Measurements from ENCODE around the gene DGKD. TPM values are rescaled to one million over a fixed set of nuclear protein-coding genes. Genes with fewer than 3 reads are reported as not detected.
A peak's percentile ranks its signal among the peaks of the same experiment; 100 is the strongest.
"Not testable (repeated sequence)": the region's sequence is repeated elsewhere in the genome, so short reads cannot be mapped to it uniquely, and the experiment has no call there.

DGKD gene, protein sequence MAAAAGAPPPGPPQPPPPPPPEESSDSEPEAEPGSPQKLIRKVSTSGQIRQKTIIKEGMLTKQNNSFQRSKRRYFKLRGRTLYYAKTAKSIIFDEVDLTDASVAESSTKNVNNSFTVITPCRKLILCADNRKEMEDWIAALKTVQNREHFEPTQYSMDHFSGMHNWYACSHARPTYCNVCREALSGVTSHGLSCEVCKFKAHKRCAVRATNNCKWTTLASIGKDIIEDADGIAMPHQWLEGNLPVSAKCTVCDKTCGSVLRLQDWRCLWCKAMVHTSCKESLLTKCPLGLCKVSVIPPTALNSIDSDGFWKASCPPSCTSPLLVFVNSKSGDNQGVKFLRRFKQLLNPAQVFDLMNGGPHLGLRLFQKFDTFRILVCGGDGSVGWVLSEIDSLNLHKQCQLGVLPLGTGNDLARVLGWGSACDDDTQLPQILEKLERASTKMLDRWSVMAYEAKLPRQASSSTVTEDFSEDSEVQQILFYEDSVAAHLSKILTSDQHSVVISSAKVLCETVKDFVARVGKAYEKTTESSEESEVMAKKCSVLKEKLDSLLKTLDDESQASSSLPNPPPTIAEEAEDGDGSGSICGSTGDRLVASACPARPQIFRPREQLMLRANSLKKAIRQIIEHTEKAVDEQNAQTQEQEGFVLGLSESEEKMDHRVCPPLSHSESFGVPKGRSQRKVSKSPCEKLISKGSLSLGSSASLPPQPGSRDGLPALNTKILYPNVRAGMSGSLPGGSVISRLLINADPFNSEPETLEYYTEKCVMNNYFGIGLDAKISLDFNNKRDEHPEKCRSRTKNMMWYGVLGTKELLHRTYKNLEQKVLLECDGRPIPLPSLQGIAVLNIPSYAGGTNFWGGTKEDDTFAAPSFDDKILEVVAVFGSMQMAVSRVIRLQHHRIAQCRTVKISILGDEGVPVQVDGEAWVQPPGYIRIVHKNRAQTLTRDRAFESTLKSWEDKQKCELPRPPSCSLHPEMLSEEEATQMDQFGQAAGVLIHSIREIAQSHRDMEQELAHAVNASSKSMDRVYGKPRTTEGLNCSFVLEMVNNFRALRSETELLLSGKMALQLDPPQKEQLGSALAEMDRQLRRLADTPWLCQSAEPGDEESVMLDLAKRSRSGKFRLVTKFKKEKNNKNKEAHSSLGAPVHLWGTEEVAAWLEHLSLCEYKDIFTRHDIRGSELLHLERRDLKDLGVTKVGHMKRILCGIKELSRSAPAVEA
- 10.2 TPM for polyA plus RNA-seq (2013, experiment 1 of 2; ENCODE audit: insufficient read length)
- polyA plus RNA-seq (2013, experiment 2 of 2; ENCODE audit: insufficient read length) = 11.6 TPM

- DNase-seq = peak; percentile 65
Observed at GRCh38 chr2:233353769-233354499, at the start of gene DGKD. Gene DGKD, plus strand, starts transcription at chr2:233354494. Its CDS starts 25 bp downstream, at chr2:233354519.

GRCh38 chr2:233307565-233307964 is 46.7 kb upstream of the DGKD start, which contains the start of gene SAG:
Gene SAG, plus strand, starts transcription at chr2:233307816. Its CDS starts 1,374 bp downstream, at chr2:233309190.
- DNase-seq = no peak

DNA sequence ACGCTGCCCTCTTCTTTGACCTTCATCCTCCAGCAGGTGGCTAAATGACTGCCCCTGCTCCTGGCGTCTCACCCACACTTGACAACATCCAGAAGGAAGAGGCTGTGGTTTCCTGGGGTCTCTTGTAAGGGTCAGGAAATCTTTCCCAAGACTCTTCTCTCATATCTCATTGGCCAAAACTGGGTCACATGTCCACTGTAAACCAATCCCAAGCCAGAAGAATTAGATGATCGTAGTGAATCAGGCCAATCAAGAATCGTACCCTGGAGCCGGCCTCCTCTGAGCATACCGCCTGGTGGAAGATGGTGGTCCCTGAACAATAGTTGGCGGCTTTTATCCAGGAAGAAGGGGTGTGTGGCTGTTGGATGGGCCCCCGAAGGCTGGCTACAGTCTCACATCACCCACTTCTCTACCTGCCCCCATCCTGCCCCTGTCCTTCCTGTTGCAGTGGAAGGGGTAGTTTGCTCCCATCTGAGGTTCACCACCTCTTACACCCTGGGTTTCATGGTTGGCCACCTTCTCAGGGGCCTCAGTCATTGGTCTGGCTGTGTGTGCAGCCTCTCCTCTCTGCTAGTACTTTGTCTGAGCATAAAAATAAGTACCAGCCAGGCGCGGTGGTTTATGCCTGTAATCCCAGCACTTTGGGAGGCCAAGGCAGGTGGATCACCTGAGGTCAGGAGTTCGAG is 42.9 kb upstream of the DGKD start:
- DNase-seq = no peak

DNA sequence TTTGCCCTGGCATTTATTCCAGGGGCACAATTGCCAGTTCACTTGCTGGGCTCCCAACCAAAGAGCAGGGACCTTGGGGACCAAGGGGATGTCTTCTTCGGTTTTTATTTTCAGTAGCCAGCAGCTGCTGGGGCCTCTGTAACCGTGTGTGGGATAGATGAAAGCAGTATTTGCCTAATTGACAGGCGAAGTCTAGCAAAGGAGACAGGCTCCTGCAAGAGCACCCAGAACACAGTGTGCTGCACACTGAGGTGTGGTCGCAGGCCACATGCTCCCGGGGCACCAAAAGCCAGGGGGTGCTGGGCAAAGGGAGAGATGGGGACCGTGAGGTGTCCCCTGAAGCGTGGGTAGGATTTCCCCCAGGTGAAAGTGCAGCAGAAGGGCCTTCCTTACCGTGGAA is 41.4 kb upstream of the DGKD start:
- no peak for DNase-seq

DNA sequence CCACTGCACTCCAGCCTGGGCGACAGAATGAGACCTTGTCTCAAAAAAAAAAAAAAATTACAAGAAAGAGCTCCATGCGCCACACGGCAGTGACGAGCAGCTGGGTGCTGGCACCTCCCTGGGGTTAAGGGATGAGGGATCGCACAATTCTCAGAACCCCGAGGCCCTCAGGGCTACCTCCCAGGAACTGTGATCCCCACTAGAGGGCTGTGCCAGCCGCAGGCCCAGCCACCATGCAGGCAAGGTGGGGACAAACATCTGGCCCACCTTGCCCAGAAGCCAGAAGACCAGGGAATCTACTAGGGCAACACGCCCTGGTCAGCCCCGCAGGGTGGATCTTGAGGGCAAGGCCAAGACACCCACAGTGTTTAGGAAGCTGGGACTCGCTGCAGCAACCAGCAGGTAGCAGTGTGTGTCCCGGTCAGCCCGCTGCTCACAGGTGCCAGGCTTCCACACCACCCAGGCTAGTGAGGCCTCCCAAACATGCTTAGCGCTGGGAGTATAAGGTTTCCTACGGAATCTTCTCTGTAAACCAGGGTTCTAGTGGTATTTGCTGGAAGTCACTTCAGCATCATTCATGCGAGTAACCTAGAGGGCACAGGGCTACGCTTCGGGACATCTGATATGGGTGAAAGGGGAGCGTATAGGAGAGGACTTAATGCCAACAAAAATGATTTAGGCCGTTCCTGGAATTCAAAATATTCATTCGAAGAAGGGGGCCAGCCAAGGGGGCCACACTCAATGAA is 39.9 kb upstream of the DGKD start:
- DNase-seq = no peak

GRCh38 chr2:233317196-233317943 is 36.9 kb upstream of the DGKD start:
- DNase-seq = no peak

- DNase-seq = no peak
Observed at GRCh38 chr2:233319256-233319655, 35.0 kb upstream of the DGKD start.

GRCh38 chr2:233320470-233320869 is 33.8 kb upstream of the DGKD start:
- no peak for DNase-seq

- DNase-seq = no peak
Observed at GRCh38 chr2:233321166-233321565, 33.1 kb upstream of the DGKD start.

GRCh38 chr2:233323851-233324250 is 30.4 kb upstream of the DGKD start:
- DNase-seq = no peak

DNA sequence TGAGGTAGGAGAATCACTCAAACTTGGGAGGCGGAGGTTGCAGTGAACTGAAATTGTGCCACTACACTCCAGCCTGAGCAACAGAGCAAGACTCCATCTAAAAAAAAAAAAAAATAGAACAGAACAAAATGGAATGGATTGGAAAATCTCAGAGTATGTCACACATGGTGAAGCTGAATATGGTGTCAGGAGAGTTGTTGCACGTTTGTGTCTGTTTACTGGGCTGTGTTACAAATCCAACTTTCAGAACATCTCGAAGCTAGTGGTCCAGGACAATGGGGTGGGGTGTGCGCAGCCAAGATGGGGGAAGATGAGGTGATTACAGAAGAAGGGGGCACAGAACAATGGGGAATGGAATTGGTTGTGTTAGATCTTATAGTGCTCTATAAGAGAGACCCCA is 29.0 kb upstream of the DGKD start:
- no peak for DNase-seq

GRCh38 chr2:233325814-233326213 is 28.5 kb upstream of the DGKD start:
- no peak for DNase-seq

GRCh38 chr2:233326500-233326899 is 27.8 kb upstream of the DGKD start:
- DNase-seq = no peak

DNA sequence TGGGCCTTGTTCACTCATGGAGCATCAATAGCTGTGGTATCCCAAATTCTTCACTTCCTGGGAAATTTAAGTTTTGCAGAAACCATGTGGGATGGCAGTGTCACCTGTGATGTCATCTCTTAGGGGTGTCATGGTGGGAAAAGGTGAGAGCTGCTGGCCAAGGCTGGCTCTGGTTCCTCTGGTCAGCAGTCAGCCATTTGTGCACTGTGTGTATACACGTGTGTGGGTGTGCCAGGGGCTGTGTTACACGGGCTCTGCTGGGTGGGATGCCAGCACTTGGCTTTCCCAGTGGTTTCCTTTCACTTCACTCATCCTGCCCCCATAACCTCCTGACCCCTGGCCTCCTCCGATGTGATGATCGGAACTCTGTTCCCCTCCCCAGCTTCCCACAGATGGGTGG is 25.4 kb upstream of the DGKD start:
- DNase-seq = no peak

DNA sequence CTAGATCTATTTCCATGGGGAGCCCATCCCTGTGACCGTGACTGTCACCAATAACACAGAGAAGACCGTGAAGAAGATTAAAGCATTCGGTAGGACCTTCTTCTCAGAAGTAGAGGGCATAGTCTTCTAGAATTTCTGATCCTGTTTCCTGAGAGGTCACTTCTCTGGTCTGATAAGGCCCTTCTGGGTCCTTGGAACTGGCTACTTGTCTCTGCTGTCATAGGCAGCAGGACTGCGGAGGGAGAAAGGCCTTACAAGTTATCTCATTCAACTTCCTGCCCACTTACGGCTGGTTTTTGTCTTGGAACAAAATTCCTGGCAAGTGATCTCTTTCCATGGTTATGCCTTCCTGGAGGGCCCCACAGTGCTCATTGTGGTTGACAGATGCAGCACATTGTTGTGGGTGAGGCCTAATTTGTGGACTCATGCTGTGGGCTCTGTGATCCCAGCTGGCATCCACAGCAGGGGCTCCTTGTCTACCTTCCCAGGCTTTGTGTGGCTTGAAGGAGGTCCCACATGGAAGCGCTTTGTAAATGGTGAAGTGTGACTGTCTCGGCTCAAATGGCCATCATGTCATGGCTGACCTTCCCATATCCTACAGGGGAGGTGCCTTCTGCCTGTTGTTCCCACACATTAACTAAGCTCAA is 24.7 kb upstream of the DGKD start:
- DNase-seq = peak; percentile 56

DNA sequence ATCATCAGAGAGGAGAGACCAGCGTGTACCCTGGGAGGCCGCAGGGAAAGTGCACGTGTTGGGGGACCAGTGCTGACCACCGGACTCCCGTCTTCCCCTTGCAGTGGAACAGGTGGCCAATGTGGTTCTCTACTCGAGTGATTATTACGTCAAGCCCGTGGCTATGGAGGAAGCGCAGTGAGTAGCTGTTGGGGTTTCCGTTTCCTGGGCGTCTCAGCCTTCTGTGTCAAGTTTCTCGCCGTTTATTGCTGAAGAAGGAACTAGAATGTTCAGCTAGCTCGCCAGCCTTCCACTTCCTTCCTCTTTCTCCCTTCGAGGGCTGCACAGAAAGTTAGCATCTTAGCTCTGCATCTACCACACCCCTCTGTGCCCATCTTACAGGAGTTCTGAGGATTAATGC is 22.8 kb upstream of the DGKD start:
- no peak for DNase-seq

- DNase-seq = no peak
Observed at GRCh38 chr2:233332125-233332524, 22.2 kb upstream of the DGKD start.

DNA sequence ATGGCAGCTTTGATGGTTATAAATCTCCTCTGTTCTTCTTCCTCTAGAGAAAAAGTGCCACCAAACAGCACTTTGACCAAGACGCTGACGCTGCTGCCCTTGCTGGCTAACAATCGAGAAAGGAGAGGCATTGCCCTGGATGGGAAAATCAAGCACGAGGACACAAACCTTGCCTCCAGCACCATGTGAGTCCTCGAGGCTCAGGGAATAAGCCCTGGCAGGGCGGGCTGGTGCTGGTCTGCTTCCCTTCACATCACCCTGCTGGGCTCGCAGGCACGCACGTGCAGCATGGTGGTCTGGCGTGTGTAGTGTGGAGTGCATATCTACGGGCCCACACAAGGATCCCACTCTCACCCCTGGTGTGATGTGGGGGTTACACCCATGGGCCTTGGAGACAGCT is 19.4 kb upstream of the DGKD start:
- no peak for DNase-seq

DNA sequence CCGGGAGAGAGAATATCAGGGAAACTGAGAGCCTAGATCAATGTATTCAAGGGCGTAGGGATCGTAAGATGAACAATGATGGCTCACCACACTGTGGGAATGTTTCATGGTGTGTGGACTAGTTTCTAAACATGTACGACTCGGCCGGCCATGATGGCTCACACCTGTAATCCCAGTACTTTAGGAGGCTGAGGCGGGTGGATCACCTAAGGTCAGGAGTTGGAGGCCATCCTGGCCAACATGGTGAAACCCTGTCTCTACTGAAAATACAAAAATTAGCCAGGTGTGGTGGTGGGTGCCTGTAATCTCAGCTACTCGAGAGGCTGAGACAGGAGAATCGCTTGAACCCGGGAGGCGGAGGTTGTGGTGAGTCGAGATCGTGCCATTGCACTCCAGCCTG is 18.2 kb upstream of the DGKD start:
- DNase-seq = not testable (repeated sequence)
